SK-N-SH treated with all-trans-retinoic acid at 6 μM for 48 hours (cell line): ENCODE measurements around the gene PPFIA1.

Experiments used
- ATAC-seq: fragments of 200-7000 bp; cut with Tn5 transposase; 3 replicates; pipeline ENCODE4 v1.9.1; 2020; ENCODE audit warnings: mild to moderate bottlenecking, moderate library complexity
- ARNTL ChIP-seq: fragments of 450-650 bp; formaldehyde crosslinking; IDR thresholded peaks from 2 replicates; pipeline ENCODE4 v1.5.0; 2020; ENCODE audit warnings: low read depth, mild to moderate bottlenecking, moderate library complexity, borderline replicate concordance
- BACH2 ChIP-seq: fragments of 250-450 bp; sonication (Bioruptor Pico); IDR thresholded peaks from 2 replicates; pipeline ENCODE4 v1.9.0; 2021; ENCODE audit warnings: mild to moderate bottlenecking, borderline replicate concordance
- CREB5 ChIP-seq: fragments of 250-450 bp; sonication (Bioruptor Pico); IDR thresholded peaks from 2 replicates; pipeline ENCODE4 v1.5.1; 2020; ENCODE audit warnings: low read depth, mild to moderate bottlenecking, moderate library complexity
- CSRNP3 ChIP-seq: fragments of 250-450 bp; sonication (Bioruptor Pico); IDR thresholded peaks from 2 replicates; pipeline ENCODE4 v1.5.1; 2021; ENCODE audit warnings: mild to moderate bottlenecking, moderate library complexity
- ESRRG ChIP-seq: fragments of 250-450 bp; sonication (Bioruptor Pico); IDR thresholded peaks from 2 replicates; pipeline ENCODE4 v1.6.1; 2021; ENCODE audit warnings: mild to moderate bottlenecking
- GLIS3 ChIP-seq: fragments of 250-450 bp; sonication (Bioruptor Pico); IDR thresholded peaks from 2 replicates; pipeline ENCODE4 v1.5.0; 2020; ENCODE audit warnings: mild to moderate bottlenecking, moderate library complexity
- ISL1 ChIP-seq: fragments of 250-450 bp; sonication (Bioruptor Pico); IDR thresholded peaks from 2 replicates; pipeline ENCODE4 v2.1.2; 2022; ENCODE audit warnings: mild to moderate bottlenecking, moderate library complexity
- OSR1 ChIP-seq: fragments of 250-450 bp; sonication (Bioruptor Pico); IDR thresholded peaks from 2 replicates; pipeline ENCODE4 v1.8.0; 2022; ENCODE audit warnings: moderate library complexity, mild to moderate bottlenecking, inconsistent platforms
- PATZ1 ChIP-seq: fragments of 250-450 bp; sonication (Bioruptor Pico); IDR thresholded peaks from 2 replicates; pipeline ENCODE4 v1.8.0; 2020; ENCODE audit warnings: mild to moderate bottlenecking, moderate library complexity, borderline replicate concordance
- POU6F1 ChIP-seq: fragments of 250-450 bp; sonication (Bioruptor Pico); IDR thresholded peaks from 2 replicates; pipeline ENCODE4 v1.8.0; 2021; ENCODE audit warnings: low read depth, mild to moderate bottlenecking, moderate library complexity, borderline replicate concordance
- PPARA ChIP-seq: fragments of 250-450 bp; sonication (Bioruptor Pico); IDR thresholded peaks from 2 replicates; pipeline ENCODE4 v1.5.0; 2020; ENCODE audit warnings: mild to moderate bottlenecking, borderline replicate concordance
- RARB ChIP-seq: fragments of 250-450 bp; sonication (Bioruptor Pico); IDR thresholded peaks from 2 replicates; pipeline ENCODE4 v1.8.0; 2021; ENCODE audit warnings: mild to moderate bottlenecking, moderate library complexity
- SNAI2 ChIP-seq: fragments of 250-450 bp; sonication (Bioruptor Pico); IDR thresholded peaks from 2 replicates; pipeline ENCODE4 v1.5.0; 2020; ENCODE audit warnings: mild to moderate bottlenecking, moderate library complexity
- TCF4 ChIP-seq: fragments of 250-450 bp; sonication (Bioruptor Pico); IDR thresholded peaks from 2 replicates; pipeline ENCODE4 v1.8.0; 2021; ENCODE audit warnings: mild to moderate bottlenecking, moderate library complexity, borderline replicate concordance
- TOX ChIP-seq: fragments of 250-450 bp; sonication (Bioruptor Pico); IDR thresholded peaks from 2 replicates; pipeline ENCODE4 v1.8.0; 2021; ENCODE audit warnings: mild to moderate bottlenecking, moderate library complexity, borderline replicate concordance
- TSHZ2 ChIP-seq: fragments of 250-450 bp; sonication (Bioruptor Pico); IDR thresholded peaks from 2 replicates; pipeline ENCODE4 v1.5.0; 2020; ENCODE audit warnings: mild to moderate bottlenecking, moderate library complexity
- ZC3H10 ChIP-seq: fragments of 250-450 bp; sonication (Bioruptor Pico); IDR thresholded peaks from 2 replicates; pipeline ENCODE4 v1.5.1; 2021; ENCODE audit warnings: mild to moderate bottlenecking, moderate library complexity
- ZFP30 ChIP-seq: fragments of 450-650 bp; formaldehyde crosslinking; IDR thresholded peaks from 2 replicates; pipeline ENCODE4 v1.5.0; 2022; ENCODE audit warnings: mild to moderate bottlenecking, moderate library complexity
- ZNF70 ChIP-seq: fragments of 450-650 bp; formaldehyde crosslinking; IDR thresholded peaks from 2 replicates; pipeline ENCODE4 v1.5.0; 2020; ENCODE audit warnings: mild to moderate bottlenecking, moderate library complexity
- ZNF8 ChIP-seq: fragments of 450-650 bp; formaldehyde crosslinking; IDR thresholded peaks from 2 replicates; pipeline ENCODE4 v1.5.0; 2020; ENCODE audit warnings: mild to moderate bottlenecking, moderate library complexity

Gene PPFIA1

GRCh38 chr11:70427436-70427835 lies 156.9 kb downstream of the PPFIA1 start:
- TF ChIP-seq TOX (no peak), ARNTL (CRISPR knock-in tag) (no peak)
- ATAC-seq: no peak

GRCh38 chr11:70428701-70429427 lies 158.4 kb downstream of the PPFIA1 start:
- ATAC-seq: no peak
- TF ChIP-seq CSRNP3 (CRISPR knock-in tag) (no peak), RARB (CRISPR knock-in tag) (no peak), ZFP30 (CRISPR knock-in tag) (no peak), POU6F1 (CRISPR knock-in tag) (no peak), OSR1 (no peak), BACH2 (CRISPR knock-in tag) (no peak), ZC3H10 (CRISPR knock-in tag) (no peak), ZNF70 (CRISPR knock-in tag) (no peak), GLIS3 (CRISPR knock-in tag) (no peak), PPARA (no peak)
- TF ChIP-seq, all 23 proteins: peak for 0

- TF ChIP-seq ZNF8 (CRISPR knock-in tag): no peak
- TF ChIP-seq, all 23 proteins: peak for 0
- ATAC-seq: no peak
Measured at GRCh38 chr11:70429428-70429705, 158.9 kb downstream of the PPFIA1 start.

GRCh38 chr11:70429724-70430521 lies 159.4 kb downstream of the PPFIA1 start:
- ATAC-seq: no peak

More at GRCh38 chr11:70429724-70430521, 159.4 kb downstream of the PPFIA1 start:
- no peak for TF ChIP-seq CREB5 (CRISPR knock-in tag)
- TF ChIP-seq PATZ1 (CRISPR knock-in tag): no peak
- no peak for TF ChIP-seq PPARA
- no peak for TF ChIP-seq TOX
- TF ChIP-seq TCF4 (CRISPR knock-in tag): no peak
- TF ChIP-seq SNAI2 (CRISPR knock-in tag): no peak
- TF ChIP-seq ZNF8 (CRISPR knock-in tag): no peak
- no peak for TF ChIP-seq GLIS3 (CRISPR knock-in tag)
- no peak for TF ChIP-seq ZNF70 (CRISPR knock-in tag)
- TF ChIP-seq ESRRG: no peak
- no peak for TF ChIP-seq TSHZ2 (CRISPR knock-in tag)
- no peak for TF ChIP-seq ISL1 (CRISPR knock-in tag)
- TF ChIP-seq, all 23 proteins: peak for 0
